Motor neuron (in vitro differentiated cells): ENCODE measurements around the gene SIRT6. TPM values are rescaled to one million over a fixed set of nuclear protein-coding genes. Genes with fewer than 3 reads are reported as not detected.
"Not testable (repeated sequence)": the region's sequence is repeated elsewhere in the genome, so short reads cannot be mapped to it uniquely, and the experiment has no call there.

ENCODE experiments used
- ATAC-seq, 8 experiments: fragments of 200-7000 bp; cut with Tn5 transposase; replicated peaks in 6 of 8; 2 replicates each; pipeline ENCODE4 v1.8.0; 2021; ENCODE audit warnings: mild to moderate bottlenecking in 8 of 8, moderate library complexity in 8 of 8
- H3K27ac ChIP-seq, 2 donors: fragments of 250-450 bp; sonication (Bioruptor Pico); 2 replicates each; pipeline ENCODE4 v1.9.0; 2021; ENCODE audit warnings: antibody characterized with exemption in 2 of 2, mild to moderate bottlenecking in 2 of 2, moderate library complexity in 1 of 2
- H3K4me1 ChIP-seq, 2 donors: fragments of 250-450 bp; sonication (Bioruptor Pico); replicated peaks in 1 of 2; 2 replicates each; pipeline ENCODE4 v1.6.1; 2021; ENCODE audit warnings: antibody characterized with exemption in 2 of 2, mild to moderate bottlenecking in 2 of 2, moderate library complexity in 1 of 2
- H3K4me3 ChIP-seq, 5 donors: fragments of 250-450 bp; sonication (Bioruptor Pico); 2 replicates each; pipeline ENCODE4 v1.9.0; 2021; ENCODE audit warnings: antibody characterized with exemption in 5 of 5, mild to moderate bottlenecking in 5 of 5, moderate library complexity in 4 of 5
- WGBS, 10 experiments: fragments of 450-650 bp; shearing (Covaris generic); methylation state at CpG; one replicate each; pipeline ENCODE4 v1.0.0; 2022; 5-methylcytosine and 5-hydroxymethylcytosine counted together
- in situ Hi-C, 9 experiments: fragments of 400-800 bp; cut with MboI; loops; one replicate each; pipeline ENCODE4 v1.15.0; 2021; ENCODE audit warnings: low sequenced_read_pairs in 9 of 9, low pct_unique_long_range_greater_than_20kb in 2 of 9; ENCODE audit not compliant: unreplicated experiment in 9 of 9
- total RNA-seq, 8 experiments: library from RNA; unstranded; fragments of 300-600 nt; gene quantifications; 2 replicates each; pipeline versions ENCODE4 v1.2.3 to v1.2.4, GENCODE V29; 2022

The SIRT6 gene
- total RNA-seq, 8 experiments from 2014 or later, result 20.7 to 30.7 (median 22.4) TPM

- H3K4me3 ChIP-seq, result peak overlapping the region in 3 of 5 donors; percentile 96 to 100 (median 98)
- ATAC-seq, result peak in 1 of 8 experiments; percentile 6
- WGBS, 10 experiments, result 80% methylated on average over 1 of the region's 2 CpGs; no CpG with 5 or more reads in 9 of the 10 experiments
- H3K27ac ChIP-seq, result peak overlapping the region in 1 of 2 donors; percentile 95
- in situ Hi-C loops, result no loop called here
- H3K4me1 ChIP-seq, result peaks cover 0 to 11% of the 10 kb centered on the region in 2 donors
These were observed 1.3 kb downstream of the SIRT6 start for GRCh38 chr19:4181053-4181508.

- 85 to 95% (median 91%) methylated on average over 3 to 13 of the region's 18 CpGs; no CpG with 5 or more reads in 3 of the 10 experiments for WGBS, 10 experiments
- in situ Hi-C loops, result no loop called here
- no peak overlapping the region for H3K27ac ChIP-seq
- ATAC-seq, result no peak
- peaks cover 0 to 11% of the 10 kb centered on the region in 2 donors for H3K4me1 ChIP-seq
- H3K4me3 ChIP-seq, result no peak overlapping the region
These were observed 3.4 kb downstream of the SIRT6 start for GRCh38 chr19:4178990-4179389.

GRCh38 chr19:4177146-4177545, 5.2 kb downstream of the SIRT6 start:
- H3K4me1 ChIP-seq, result peaks cover 3 to 11% of the 10 kb centered on the region in 2 donors
- ATAC-seq, result no peak
- 71 to 100% (median 83%) methylated on average over 1 to 4 of the region's 5 CpGs; no CpG with 5 or more reads in 3 of the 10 experiments for WGBS, 10 experiments
- in situ Hi-C loops, result no loop called here
- no peak overlapping the region for H3K27ac ChIP-seq
- H3K4me3 ChIP-seq, result no peak overlapping the region

- Histone ChIP-seq H3K27ac (no peak overlapping the region), H3K4me3 (no peak overlapping the region), H3K4me1 (peaks cover 3 to 5% of the 10 kb centered on the region in 2 donors)
- in situ Hi-C loops, result no loop called here
- ATAC-seq, result peak in 2 of 8 experiments; percentile 4 to 10
- 92 to 100% (median 97%) methylated on average over 1 to 5 of the region's 12 CpGs; no CpG with 5 or more reads in 7 of the 10 experiments for WGBS, 10 experiments
These were observed 6.8 kb downstream of the SIRT6 start for GRCh38 chr19:4175669-4175931.

- 90 to 100% (median 94%) methylated on average over 2 to 4 of the region's 41 CpGs; no CpG with 5 or more reads in 6 of the 10 experiments for WGBS, 10 experiments
- ATAC-seq, result peak in 3 of 8 experiments; percentile 13 to 18 (median 15)
- Histone ChIP-seq H3K4me3 (no peak overlapping the region), H3K4me1 (peaks cover 3 to 5% of the 10 kb centered on the region in 2 donors), H3K27ac (no peak overlapping the region)
- in situ Hi-C loops, result no loop called here
These were observed 7.3 kb downstream of the SIRT6 start for GRCh38 chr19:4174895-4175668.

DNA sequence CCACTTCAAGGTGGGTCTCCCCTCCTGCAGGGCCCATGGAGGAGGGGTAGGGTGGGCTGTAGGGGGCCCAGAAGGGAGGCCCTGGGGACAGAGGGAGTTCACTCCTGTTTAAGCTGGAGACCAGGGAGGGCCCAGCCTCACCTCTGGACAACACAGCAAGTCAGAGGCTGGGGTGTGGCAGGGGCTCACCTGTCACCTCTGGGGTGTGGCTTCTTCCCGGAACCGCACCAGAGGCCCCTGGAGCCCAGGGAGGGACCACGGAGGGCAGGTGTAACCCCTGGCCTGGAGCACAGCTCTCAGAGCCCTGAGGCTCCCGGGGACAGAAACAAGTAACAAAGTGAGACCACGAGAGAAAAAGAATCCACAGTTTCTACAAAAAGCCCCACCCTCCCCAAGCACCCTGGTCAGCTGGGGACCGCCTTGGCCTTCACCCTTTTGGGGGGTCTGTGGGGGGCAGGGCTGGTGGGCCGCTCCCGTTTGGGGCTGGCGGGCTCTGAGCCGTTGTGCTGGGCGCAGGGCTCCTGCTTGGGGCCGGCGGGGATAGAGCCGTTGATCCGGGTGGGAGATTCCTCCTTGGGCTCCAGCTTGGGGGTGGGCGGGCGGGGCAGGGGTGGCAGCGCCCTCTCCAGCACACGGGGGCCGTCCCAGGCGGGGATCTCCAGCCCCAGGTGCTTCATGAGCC, 8.0 kb downstream of the SIRT6 start:
- in situ Hi-C loops, result no loop called here
- H3K4me3 ChIP-seq, result no peak overlapping the region
- WGBS, 10 experiments, result 80 to 90% methylated on average over 1 to 2 of the region's 21 CpGs; no CpG with 5 or more reads in 8 of the 10 experiments
- no peak for ATAC-seq
- H3K4me1 ChIP-seq, result peaks cover 3 to 5% of the 10 kb centered on the region in 2 donors
- no peak overlapping the region for H3K27ac ChIP-seq

- peaks cover 3 to 5% of the 10 kb centered on the region in 2 donors for H3K4me1 ChIP-seq
- no peak overlapping the region for H3K4me3 ChIP-seq
- WGBS, 10 experiments, result 24 to 32% methylated on average over 3 to 4 of the region's 11 CpGs; no CpG with 5 or more reads in 8 of the 10 experiments
- no peak overlapping the region for H3K27ac ChIP-seq
- in situ Hi-C loops, result no loop called here
- ATAC-seq, result peak in 1 of 8 experiments; percentile 3
These were observed 8.7 kb downstream of the SIRT6 start for GRCh38 chr19:4173479-4174212.

GRCh38 chr19:4172861-4173473, 9.4 kb downstream of the SIRT6 start:
- H3K4me3 ChIP-seq, result no peak overlapping the region
- in situ Hi-C loops, result no loop called here
- H3K4me1 ChIP-seq, result peaks cover 3 to 5% of the 10 kb centered on the region in 2 donors
- peak; percentile 66 to 99 (median 84) for ATAC-seq
- 0 to 16% (median 0%) methylated on average over 1 to 12 of the region's 45 CpGs; no CpG with 5 or more reads in 5 of the 10 experiments for WGBS, 10 experiments
- H3K27ac ChIP-seq, result no peak overlapping the region

- Histone ChIP-seq H3K27ac (no peak overlapping the region), H3K4me3 (no peak overlapping the region), H3K4me1 (peaks cover 3 to 5% of the 10 kb centered on the region in 2 donors)
- 20 to 80% (median 60%) methylated on average over 1 to 3 of the region's 22 CpGs; no CpG with 5 or more reads in 7 of the 10 experiments for WGBS, 10 experiments
- in situ Hi-C loops, result no loop called here
- ATAC-seq, result peak in 4 of 8 experiments; percentile 5 to 20 (median 12)
These were observed 10.7 kb downstream of the SIRT6 start for GRCh38 chr19:4171676-4172075.

DNA sequence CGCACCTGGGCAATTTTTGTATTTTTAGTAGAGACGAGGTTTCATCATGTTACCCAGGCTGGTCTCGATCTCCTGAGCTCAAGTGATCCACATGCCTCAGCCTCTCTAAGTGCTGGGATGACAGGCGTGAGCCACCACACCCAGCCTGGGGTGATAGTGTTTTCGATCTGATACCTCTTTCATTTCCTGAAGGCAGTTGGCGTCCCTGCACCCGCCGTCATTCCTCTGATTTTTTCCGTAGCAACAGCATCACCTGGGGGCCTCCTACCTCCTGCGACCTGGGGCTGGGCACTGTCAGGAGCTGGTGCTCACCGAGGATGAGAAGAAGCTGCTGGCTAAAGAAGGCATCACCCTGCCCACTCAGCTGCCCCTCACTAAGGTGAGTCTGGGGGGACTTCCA, 18.1 kb downstream of the SIRT6 start:
- Histone ChIP-seq H3K27ac (no peak overlapping the region), H3K4me3 (no peak overlapping the region), H3K4me1 (no peaks in the 10 kb centered on the region)
- no peak for ATAC-seq
- 3 to 100% (median 45%) methylated on average over 1 to 6 of the region's 11 CpGs; no CpG with 5 or more reads in 4 of the 10 experiments for WGBS, 10 experiments
- in situ Hi-C loops, result no loop called here

DNA sequence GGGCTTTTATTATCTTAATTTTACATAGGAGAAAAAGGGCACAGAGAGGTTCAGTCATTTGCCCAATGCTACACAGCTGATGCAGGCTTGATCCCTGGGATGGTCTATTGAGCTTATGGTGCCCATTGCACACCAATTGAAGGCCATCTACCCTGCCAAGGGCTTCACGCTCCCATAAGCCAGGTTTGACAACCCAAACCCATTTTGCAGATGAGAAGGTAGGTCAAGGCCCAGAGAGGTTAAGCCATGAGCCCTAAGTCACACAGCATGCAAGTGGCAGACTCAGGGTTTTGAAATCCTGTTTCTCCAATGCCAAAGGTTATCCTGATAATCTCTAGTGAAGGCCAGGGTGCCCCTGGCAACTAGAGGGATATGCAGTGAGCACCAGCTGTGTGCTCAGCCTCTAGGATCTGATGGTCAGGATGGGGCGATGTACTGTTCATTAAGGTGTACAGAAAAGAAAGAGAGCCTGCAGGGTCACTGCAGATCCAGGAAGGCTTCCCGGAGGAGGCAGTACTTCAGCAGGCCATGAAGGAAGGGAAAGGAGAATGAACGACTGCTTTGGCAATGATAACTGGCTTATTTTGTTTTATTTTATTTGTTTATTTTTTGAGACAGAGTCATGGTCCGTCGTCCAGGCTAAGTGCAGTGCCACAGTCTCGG, 20.8 kb downstream of the SIRT6 start:
- ATAC-seq, result no peak
- Histone ChIP-seq H3K4me1 (no peaks in the 10 kb centered on the region), H3K27ac (no peak overlapping the region), H3K4me3 (no peak overlapping the region)
- WGBS, 10 experiments, result 24 to 100% (median 63%) methylated on average over 1 to 6 of the region's 7 CpGs; no CpG with 5 or more reads in 3 of the 10 experiments
- in situ Hi-C loops, result no loop called here

DNA sequence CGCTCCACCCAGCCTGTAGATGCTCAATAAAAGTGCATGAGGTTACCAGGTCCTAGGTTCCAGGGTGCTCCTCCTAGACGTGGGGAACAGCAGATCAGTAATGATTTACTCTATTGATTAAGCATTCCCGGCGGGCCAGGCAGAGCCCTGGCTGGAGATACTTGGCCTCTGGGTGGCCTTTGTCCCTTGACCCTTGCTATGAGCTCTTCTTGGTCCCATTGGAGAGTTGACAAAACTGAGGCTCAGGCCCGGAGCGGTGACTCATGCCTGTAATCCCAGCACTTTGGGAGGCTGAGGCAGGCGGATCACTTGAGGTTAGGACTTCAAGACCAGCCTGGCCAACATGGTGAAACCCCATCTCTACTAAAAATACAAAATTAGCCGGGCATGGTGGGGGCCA, 24.4 kb downstream of the SIRT6 start:
- in situ Hi-C loops, H3K4me3 ChIP-seq, ATAC-seq, H3K4me1 ChIP-seq, H3K27ac ChIP-seq: not testable (repeated sequence)
- WGBS, 10 experiments, result 40 to 100% (median 61%) methylated on average over 1 to 6 of the region's 8 CpGs; no CpG with 5 or more reads in 4 of the 10 experiments
